Right kidney (tissue), 9 donors: ENCODE data around the gene PPFIA1.

ENCODE experiments used
- DNase-seq: peaks from one replicate; pipeline ENCODE4 v3.0.0-alpha.2; 2016
- long read RNA-seq, 8 donors: transcript quantifications; one replicate each; lab custom pipeline, GENCODE V29; 2026

The PPFIA1 gene
- long read RNA-seq, donor 1, partial matches to known transcripts, result 0 of 2 reads
- long read RNA-seq, donor 1, other reads (novel, unspliced or antisense), result 0 of 2 reads
- long read RNA-seq, donor 2, partial matches to known transcripts, result 0 of 1 reads
- long read RNA-seq, donor 2, other reads (novel, unspliced or antisense), result 0 of 1 reads
- long read RNA-seq, donor 3, partial matches to known transcripts, result 0 of 1 reads
- long read RNA-seq, donor 3, other reads (novel, unspliced or antisense), result 0 of 1 reads
- long read RNA-seq, donor 4, partial matches to known transcripts, result 12 of 16 reads
- long read RNA-seq, donor 4, other reads (novel, unspliced or antisense), result 0 of 16 reads
- long read RNA-seq, donor 5, full-length matches to known transcripts, result 2 of 9 reads
- long read RNA-seq, donor 5, partial matches to known transcripts, result 7 of 9 reads
- long read RNA-seq, donor 5, other reads (novel, unspliced or antisense), result 0 of 9 reads
- long read RNA-seq, donor 6, partial matches to known transcripts, result 19 of 20 reads
- long read RNA-seq, donor 6, other reads (novel, unspliced or antisense), result 0 of 20 reads
- long read RNA-seq, donor 7, partial matches to known transcripts, result 0 of 2 reads
- long read RNA-seq, donor 7, other reads (novel, unspliced or antisense), result 0 of 2 reads
- long read RNA-seq, donor 8, partial matches to known transcripts, result 12 of 13 reads
- long read RNA-seq, donor 8, other reads (novel, unspliced or antisense), result 0 of 13 reads

DNA sequence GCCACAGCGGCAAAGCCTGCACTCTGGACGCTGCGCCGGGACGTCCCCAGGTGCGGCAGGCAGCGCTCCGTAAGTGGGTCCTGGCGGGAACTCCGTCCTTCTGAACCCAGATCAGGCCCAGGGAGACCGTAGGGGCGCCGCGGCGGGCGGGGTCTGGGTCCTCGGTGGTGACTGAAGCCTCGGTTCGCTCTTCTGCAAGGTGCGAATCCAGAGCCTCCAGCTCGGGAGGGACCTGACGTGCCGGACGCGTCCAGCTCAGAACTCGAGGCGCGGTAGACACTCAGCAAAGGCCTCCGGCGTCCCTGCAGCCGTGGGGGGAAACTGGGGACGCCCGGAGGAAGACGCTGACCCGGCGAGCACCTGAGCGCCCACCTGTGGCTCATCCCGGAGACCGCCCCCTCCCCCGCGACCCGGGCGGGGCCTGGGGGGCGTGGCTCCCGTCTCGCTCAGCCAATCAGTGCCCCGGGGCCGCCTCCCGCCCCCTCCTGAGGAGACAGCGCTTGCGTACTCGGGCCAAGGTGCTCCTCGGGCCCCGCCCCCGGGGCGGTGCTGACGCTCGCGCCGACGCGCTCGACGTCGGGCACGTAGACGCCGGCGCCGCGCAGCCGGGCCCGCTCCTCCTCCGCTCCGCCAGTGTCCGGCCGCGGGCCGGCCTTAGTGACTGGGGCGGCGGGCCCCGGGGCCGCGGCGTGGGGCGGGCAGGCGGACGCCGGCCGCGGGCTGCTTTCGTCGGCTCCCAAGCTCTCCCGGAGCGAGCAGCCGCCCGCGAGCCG lies at the start of gene PPFIA1:
Gene PPFIA1, plus strand, starts transcription at position 587 of the 773 bp plus-strand sequence. CDS start 1,483 bp downstream, outside the sequence.
- DNase-seq, result peak; percentile 99

DNA sequence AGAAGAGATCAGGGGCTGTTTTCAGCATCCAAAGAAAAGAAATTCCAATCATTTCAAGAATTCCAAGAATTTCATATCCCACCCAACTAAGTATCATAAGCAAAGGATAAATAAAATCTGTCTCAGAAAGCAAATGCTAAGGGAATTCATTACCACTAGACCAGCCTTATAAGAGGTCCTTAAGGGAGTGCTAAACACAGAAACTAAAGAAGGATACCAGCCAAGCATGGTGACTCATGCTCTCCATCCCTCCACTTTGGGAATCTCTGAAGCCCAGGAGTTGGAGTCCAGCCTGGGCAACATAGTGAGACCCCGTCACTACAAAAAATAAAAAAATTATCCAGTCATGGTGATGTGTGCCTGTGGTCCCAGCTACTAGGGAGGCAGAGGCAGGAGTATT lies 49.6 kb upstream of the PPFIA1 start:
- no peak for DNase-seq

DNA sequence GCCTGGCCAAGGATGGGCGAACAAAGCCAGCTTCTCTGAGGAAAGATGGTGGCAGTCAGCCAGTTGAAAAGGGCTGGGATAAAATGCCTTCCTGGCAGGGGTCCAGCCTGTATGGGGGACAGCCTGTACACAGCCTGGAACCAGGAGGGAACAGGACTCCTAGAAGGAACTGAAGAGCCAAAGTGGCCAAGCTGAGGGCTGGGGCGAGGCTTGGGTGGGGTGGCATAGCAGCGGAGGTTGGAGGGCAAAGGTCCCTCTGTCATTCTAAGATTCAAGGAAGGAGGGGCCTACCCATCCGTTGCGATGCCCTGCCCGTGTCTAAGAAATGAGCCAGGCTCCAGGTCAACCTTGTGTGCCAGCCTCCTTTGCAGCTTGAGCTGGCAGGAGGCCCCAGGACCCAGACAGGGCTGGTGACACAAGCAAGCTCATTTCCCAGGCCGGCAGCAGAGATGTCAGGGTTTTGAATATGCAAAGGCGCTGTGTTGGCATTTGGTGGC lies 44.8 kb upstream of the PPFIA1 start:
- DNase-seq, result no peak

DNA sequence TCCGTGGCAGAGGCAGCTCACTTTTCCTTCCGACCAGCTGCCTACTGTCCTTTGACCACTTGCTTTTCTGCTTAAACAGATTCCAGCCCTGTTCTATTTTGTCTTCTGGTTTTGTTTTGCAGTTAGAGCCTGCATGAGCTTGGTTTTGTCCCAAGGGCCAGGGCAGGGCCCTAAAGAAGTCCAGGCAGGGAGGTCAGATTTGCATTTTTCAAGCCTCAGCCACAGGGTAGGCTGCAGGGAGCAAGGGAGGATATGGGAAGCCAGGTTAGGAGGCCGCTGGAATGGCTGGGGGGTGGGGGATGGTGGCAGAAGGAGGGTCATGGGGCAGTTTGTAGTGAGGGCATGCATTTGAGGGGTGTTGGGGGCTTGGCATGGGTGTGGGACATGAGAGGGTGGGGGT lies 44.3 kb upstream of the PPFIA1 start:
- no peak for DNase-seq

DNA sequence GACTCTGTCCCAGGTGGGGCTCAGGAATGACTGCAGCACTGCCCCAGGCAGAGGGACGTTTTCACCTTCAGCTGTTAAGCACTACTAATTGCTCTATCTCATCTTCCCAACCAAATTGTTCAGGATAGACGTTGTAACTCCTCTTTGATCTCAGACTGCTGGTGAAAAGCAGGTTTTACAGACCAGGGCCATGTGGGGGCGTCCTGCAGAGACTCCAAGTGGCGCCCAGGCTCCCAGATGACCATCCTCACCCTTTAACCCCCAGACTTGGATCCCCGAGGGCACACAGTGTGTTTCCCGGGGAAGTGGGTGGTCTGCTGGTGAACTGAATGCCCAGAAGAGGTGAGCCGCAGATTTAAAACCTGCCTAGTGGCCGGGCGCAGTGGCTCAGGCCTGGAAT lies 43.5 kb upstream of the PPFIA1 start:
- DNase-seq, result no peak

DNA sequence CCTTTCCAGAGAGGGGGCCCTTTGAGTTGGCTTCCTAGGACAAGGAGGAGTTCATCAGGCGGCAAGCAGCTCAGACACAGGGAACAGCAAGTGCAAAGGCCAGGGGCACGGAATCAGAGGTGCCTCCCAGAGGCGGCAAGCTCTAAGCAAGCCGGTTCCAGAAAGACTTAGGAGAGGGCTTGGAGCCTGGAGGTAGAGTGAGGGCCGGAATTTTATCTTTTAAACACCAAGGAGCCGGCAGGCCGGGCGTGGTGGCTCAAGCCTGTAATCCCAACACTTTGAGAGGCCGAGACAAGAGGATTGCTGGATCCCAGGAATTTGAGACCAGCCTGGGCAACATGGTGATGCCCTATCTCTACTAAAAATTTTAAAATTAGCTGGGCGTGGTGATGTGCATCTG lies 40.8 kb upstream of the PPFIA1 start:
- no peak for DNase-seq

DNA sequence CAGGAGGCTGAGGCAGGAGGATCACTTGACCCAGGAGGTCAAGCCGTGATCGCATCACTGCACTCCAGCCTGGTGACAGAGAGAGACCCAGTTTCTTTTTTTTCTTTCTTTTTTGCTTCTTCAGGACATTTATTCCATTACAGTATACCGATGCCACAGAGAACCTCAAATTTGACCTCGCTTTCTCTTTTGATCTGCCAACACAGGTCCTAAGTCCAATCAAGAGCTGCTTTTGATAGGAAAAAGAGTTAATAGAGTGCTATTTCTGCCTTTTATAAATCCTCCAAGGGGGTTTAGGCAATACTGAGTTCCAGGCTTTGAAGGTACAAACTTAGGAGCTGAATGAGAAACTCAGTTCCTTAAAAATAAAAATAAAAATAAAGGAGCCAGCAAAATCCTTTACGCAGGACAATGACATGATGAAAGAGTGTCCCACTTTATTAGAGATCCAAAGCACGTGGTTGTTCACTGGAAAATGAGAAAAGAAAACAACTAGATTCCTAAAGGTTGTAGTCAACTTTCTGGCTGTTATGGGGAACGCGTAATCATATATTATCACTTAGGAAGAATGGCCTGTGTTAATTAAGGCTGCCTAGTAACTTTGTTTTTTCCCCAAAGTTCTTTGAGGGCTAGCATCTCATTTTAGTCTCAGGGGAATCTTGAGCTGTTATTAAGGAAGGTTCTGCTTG lies 40.2 kb upstream of the PPFIA1 start:
- no peak for DNase-seq

DNA sequence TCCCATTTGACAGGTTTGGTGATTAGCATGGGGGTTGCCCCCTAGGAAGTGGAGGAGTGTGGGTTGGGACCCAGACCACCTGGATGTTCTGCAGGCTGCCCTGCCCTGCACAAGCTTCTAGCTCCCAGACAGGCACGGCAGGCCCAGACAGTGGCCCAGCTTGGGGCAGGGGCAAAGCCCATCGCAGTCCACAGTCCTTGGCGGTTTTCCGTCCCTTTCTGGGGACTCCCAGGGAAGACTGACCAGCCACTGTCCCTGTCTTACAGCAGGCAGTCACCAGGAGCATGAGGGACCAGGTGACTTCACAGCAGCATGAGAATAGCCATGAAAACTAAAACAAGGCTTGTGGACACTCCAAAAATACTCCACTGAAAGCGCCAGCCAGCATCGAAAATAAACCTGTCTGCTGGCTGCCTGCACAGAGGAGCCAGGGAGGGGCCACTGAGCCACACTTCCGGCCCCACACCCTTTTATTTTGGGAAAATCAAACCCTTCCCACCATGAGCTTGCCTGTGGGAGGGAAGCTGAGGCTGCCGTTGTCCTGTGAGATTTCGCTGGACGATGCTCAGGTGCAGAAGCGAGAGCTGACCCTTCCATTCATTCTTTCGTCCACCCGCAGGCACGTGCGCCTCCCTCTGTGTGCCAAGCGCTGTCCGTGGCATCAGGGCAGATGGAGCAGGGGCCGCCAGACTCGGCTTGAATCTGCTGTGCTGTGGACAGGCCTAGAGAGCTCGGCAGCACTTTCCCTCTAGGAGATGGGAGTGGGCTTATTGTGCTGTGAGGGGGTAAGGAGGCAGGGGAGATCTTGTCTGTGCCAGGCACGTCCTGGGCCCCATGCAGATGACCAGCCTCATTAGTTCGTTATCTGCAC lies 39.4 kb upstream of the PPFIA1 start:
- DNase-seq, result no peak

DNA sequence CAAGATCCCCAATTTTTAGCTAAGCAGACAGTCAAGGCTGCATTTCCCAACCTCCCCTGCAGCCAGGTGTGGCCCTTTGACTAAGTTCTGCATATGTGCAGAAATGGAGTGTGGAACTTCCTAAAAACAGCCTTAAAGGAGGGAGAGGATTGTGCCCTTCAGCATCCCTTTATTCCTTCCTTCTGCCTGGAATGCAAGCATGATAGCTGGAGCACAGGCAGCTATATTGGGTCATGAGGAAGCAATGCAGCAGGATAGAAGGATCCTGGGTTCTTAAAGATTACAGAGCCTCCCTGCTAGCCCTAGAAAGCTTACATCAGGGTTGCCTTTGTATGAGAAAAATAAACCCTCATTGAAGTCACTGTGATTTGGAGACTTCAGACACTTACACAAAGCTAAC lies 37.5 kb upstream of the PPFIA1 start:
- no peak for DNase-seq

DNA sequence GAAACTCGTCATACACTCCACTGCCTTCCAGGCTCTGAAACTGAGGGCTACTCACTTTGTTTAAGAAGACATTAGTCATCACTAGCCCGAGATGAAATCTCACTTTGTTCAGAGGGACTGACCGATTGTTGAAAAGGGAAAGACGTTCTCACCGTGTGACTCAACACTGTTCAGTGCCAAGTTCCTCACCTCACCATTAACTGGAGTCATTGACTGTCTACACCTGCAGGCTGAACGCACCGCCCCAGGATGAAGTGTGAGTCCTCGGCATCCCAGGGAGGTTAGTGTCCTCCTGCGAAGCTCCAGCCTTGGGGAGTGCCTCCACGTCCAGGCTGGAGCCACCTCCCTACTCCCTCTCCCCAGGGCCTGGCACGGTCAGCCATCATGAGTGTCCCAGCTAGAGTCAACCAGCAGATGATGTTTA lies 37.0 kb upstream of the PPFIA1 start:
- no peak for DNase-seq

DNA sequence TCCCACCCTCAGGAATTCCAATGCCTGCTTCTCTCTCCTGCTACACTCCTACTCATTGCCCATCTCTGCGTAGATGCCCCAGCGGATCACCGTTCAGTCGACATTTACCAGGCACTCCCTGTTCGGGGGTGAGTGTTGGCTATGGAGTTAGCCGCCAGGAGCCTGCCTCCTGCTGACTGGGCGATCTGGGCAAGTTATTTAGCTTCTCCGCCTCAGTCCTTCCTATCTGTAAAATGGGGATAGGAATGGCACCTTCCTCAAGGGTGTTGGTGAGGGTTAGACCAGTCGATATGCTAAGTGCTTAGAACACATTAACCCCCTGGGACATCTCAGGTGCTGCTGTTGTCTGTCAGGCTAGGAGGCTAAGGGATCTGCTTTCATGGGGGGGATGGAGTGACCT lies 36.5 kb upstream of the PPFIA1 start:
- no peak for DNase-seq

DNA sequence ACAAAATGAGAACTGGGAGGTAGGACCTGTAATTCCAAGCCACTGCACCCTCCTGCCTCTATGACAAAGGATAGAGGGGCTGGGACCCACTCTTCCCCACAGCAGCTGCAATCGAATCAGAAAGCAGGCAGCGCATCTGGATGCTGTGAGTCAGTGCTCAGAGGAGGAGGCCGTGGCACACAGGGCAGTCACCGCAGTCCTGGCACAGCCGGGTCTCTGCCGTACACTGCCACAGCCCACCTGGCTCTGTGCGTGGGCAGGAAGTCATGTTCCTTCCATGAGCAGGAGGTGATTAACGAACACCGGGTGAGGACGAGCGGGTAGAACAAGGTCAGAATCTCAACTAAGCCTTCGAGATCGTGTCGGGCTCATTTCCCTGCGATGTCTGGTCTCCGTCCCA lies 30.2 kb upstream of the PPFIA1 start:
- no peak for DNase-seq

DNA sequence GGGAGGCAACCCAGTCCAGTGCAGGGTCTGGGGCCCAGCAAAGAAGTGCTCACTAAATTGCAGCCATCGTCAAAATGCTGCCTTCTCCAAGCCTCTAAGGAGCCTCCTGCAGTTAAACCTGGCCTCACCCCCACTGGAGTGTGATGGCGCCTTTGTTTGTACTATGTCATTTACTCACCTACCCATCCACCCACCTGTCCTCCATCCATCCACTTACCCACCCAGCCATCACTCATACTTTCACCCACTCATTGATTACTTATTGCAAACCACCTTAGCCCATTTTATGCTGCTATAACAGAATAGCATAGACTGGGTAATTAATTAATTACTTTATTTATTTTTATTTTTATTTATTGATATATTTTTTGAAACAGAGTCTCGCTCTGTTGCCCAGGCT lies 28.8 kb upstream of the PPFIA1 start:
- DNase-seq, result no peak

DNA sequence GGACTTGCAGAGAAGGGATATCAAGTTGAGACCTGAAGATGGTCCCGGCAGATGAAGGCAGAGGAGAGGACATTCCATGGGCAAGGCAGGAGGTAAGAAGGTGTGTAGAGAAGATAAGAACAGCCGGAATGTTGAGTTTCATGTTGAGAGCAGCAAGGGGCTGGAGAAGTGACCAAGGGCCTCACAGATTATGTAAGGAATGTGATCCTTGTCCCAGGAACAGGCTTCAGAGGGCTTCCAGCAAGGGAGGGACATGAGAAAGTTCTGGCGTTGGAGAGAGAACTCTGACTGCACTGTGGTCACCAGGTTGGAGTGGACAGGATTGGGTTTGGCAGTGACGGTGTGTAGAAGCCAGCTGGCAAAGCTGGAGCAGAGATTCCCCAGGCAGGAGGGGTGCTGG lies 27.6 kb upstream of the PPFIA1 start:
- no peak for DNase-seq

DNA sequence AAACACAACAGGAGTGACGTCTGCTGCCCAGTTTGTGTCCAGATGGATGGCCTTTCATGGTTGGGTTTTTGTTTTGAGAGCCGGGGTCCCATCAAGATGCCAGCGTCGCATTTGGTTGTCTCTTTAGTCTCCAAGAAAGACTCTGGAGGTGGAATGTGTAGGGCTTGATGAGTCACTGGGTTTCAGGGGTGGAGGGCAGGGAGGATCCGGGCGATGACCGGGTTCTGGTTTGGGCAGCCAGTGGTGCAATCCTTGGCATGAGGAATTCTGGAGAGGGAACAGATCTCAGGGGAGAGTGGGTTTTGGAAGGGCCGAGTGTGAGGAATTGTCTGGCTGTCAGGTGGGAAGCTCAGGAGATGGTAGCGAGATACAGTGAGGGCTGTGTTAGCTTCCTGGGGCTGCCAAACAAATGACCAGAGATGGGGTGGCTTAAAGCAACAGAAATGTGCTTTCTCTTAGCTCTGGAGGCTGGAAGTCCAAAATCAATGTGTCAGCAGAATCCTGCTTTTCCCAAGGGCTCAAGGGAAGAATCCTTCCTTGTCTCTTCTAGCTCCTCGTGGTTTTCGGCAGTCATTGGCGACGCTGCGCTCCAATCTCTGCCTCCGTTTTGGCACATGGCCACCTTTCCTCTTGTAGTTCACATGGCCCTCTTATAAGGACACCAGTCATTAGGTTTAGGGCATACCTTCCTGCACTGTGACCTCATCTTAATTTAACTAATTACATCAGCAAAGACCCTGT lies 26.4 kb upstream of the PPFIA1 start:
- no peak for DNase-seq

DNA sequence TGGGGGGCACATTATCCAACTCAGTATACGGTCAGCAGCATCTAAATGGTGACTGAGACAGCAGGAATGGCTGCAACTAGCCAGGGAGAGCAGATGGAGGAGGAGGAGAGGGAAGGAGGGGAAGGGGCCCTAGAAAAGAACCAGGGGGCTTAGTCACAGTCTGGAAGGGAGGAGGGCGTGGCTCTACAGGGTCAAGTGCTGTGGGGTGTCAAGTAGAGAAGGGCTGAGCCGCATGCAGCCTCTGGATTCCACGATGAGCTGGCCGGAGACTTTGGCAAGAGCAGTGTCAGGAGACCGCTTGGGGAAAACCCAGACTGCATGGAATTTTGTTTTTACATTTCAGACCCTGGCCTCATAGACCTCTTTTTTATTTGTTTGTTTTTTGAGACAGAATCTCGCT lies 25.8 kb upstream of the PPFIA1 start:
- no peak for DNase-seq

DNA sequence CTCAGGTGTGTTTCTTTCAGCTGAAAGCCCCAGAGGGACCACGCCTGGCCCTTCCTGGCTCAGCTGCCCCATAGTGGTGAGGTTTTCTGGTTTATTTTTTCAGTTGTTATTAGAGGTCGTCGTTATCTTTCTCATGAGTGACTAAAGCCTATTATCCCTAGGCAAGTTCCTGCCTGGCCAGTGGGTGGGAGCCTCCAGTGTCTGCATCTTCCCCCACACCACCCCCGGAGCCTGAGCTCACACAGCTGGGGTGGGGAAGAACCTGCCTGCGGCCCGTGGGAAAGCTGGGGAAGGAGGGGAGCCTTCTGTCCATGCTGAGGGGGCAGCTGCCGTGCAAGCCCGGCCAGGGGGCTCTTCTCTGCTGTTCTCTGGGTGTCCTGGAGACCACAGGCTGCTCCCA lies 24.3 kb upstream of the PPFIA1 start:
- DNase-seq, result no peak

DNA sequence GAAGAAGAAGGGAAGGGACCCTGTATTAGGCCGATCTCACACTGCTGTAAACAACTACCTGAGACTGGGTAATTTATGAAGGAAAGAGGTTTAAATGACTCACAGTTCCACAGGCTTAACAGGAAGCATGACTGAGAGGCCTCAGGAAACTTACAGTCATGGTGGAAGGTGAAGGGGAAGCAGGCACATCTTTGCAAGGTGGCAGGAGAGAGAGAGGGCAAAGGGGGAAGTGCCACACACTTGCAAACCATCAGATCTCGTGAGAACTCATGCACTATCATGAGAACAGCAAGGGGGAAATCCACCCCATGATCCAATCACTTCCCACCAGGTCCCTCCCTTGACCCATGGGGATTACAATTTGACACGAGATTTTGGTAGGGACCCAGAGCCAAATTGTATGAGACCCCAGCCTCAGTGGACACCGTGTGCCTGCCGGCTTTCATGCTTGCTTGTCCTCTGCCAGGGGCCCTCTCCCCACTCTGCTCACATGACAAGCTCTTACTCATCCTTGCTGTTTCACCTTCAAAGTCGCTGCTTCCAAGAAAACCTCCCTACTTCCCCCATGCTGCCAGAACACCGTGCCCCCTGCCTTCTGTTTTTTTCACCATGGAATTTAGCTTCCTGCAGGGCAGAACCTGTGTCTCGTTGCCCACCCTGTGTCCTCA lies 23.3 kb upstream of the PPFIA1 start:
- DNase-seq, result no peak

DNA sequence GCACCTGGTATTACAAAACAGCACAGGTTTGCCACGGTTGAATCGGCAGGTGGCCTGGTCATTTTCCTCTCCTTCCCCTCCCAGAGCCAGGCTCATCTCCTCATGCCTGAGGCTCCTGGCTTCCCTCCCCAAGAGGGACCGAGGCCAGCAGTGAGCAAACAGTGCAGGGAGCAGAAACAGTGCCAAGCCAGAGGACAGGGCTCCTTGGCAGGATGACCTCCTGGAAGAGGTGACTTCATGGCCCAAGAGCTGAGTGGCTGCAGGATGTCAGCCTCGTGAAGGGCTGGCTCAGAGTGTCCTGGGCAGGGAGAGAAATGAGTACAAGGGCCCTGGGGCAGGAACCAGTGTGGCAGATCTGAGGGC lies 22.8 kb upstream of the PPFIA1 start:
- no peak for DNase-seq
